SU-DHL-6 (cell line): ENCODE results near the gene ERP27.

ENCODE experiments used
- H2AFZ ChIP-seq: fragments of 200-600 bp; sonication (generic); 2 replicates; pipeline ENCODE4 v1.6.1; 2014; ENCODE audit warnings: low read depth, mild to moderate bottlenecking, moderate library complexity, mixed read lengths, antibody characterized with exemption, low read length; ENCODE audit not compliant: severe bottlenecking
- H3F3A ChIP-seq: fragments of 200-600 bp; shearing (Covaris generic); 2 replicates; pipeline ENCODE4 v1.6.0; 2016; ENCODE audit warnings: antibody characterized with exemption, mild to moderate bottlenecking; ENCODE audit not compliant: insufficient read depth
- H3K27ac ChIP-seq: fragments of 200-600 bp; sonication (generic); 2 replicates; pipeline ENCODE4 v1.5.1; 2016; ENCODE audit warnings: low read depth, mild to moderate bottlenecking, low read length, moderate library complexity, mixed read lengths
- H3K27me3 ChIP-seq: fragments of 200-600 bp; sonication (generic), shearing (Covaris generic); 2 replicates; pipeline ENCODE4 v1.6.0; 2014; ENCODE audit warnings: mild to moderate bottlenecking, low read length
- H3K36me3 ChIP-seq: fragments of 200-600 bp; sonication (generic); 2 replicates; pipeline ENCODE4 v1.6.1; 2014; ENCODE audit warnings: mild to moderate bottlenecking, low read length, mixed read lengths
- H3K4me2 ChIP-seq: fragments of 300-600, 200-600 bp; shearing (Covaris generic), sonication (generic); 2 replicates; pipeline ENCODE4 v1.6.0; 2014; ENCODE audit warnings: low read length, low read depth, mild to moderate bottlenecking; ENCODE audit not compliant: poor library complexity, severe bottlenecking
- H3K4me3 ChIP-seq: fragments of 200-600 bp; sonication (generic); 2 replicates; pipeline ENCODE4 v1.5.1; 2014; ENCODE audit warnings: antibody characterized with exemption, low read length, mild to moderate bottlenecking, mixed read lengths; ENCODE audit not compliant: insufficient read depth, poor library complexity, severe bottlenecking
- H3K79me2 ChIP-seq: fragments of 200-600 bp; sonication (generic); 2 replicates; pipeline ENCODE4 v1.6.1; 2014; ENCODE audit warnings: mild to moderate bottlenecking, low read length, moderate library complexity; ENCODE audit not compliant: insufficient read depth
- H3K9ac ChIP-seq: fragments of 200-600 bp; sonication (generic); 2 replicates; pipeline ENCODE4 v1.7.0; 2014; ENCODE audit warnings: mild to moderate bottlenecking, low read length
- H3K9me2 ChIP-seq: fragments of 200-600 bp; sonication (generic); replicated peaks from 2 replicates; pipeline ENCODE4 v1.6.1; 2014; ENCODE audit warnings: low read length; ENCODE audit not compliant: insufficient read depth
- H3K9me3 ChIP-seq: fragments of 200-600 bp; sonication (generic); 2 replicates; pipeline ENCODE4 v1.6.1; 2014; ENCODE audit warnings: low read length, mixed read lengths; ENCODE audit not compliant: insufficient read depth
- H4K20me1 ChIP-seq: fragments of 200-600 bp; sonication (generic); 2 replicates; pipeline ENCODE4 v1.6.1; 2014; ENCODE audit warnings: low read depth, mild to moderate bottlenecking, antibody characterized with exemption, low read length, moderate library complexity, mixed read lengths
- EZH2phosphoT487 ChIP-seq: fragments of 200-600 bp; sonication (generic), shearing (Covaris generic); conservative IDR thresholded peaks from 2 replicates; pipeline ENCODE4 v1.6.1; 2018; ENCODE audit warnings: mild to moderate bottlenecking, antibody characterized with exemption, low read length, moderate library complexity, mixed read lengths
- TF ChIP-seq, protein P1 (sequence below): fragments of 200-600 bp; sonication (generic); IDR thresholded peaks from one replicate; pipeline ENCODE4 v1.5.1; 2017; ENCODE audit warnings: antibody characterized with exemption, mild to moderate bottlenecking, low read length, moderate library complexity; ENCODE audit not compliant: insufficient read depth, poor library complexity, severe bottlenecking

The ERP27 gene

DNA sequence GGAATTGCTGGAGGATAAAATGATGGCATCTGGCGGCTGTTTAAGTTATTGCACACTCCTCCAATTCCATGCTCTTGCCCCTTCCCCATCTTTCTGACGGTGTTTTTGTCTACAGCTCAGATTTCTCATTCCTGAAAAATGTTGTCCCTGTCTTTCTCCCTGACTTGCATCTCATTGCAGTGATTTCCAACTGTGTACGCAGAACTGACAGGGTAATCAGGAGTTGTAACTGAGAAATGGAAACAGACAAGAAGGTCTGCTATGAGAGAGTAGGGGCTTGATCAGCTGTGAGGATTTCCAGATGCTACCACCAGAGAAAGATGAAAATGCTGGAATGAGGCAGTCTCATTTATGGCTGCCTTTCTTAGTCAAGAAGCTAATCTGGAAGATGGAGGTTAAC lies 1.3 kb downstream of the ERP27 start:
- Histone ChIP-seq H3K9me3 (no peaks in the 10 kb centered on the region), H3K4me3 (no peak overlapping the region), H3F3A (peaks cover 25% of the 10 kb centered on the region), H3K27me3 (no peaks in the 10 kb centered on the region), H2AFZ (no peak overlapping the region), H3K79me2 (no peaks in the 10 kb centered on the region), H3K27ac (no peak overlapping the region), H3K9ac (no peak overlapping the region), H4K20me1 (no peaks in the 10 kb centered on the region), H3K9me2 (no peaks in the 10 kb centered on the region), H3K36me3 (peaks cover 7% of the 10 kb centered on the region), H3K4me2 (no peak overlapping the region)
- no peak for TF ChIP-seq EZH2phosphoT487
- TF ChIP-seq, protein P1, sequence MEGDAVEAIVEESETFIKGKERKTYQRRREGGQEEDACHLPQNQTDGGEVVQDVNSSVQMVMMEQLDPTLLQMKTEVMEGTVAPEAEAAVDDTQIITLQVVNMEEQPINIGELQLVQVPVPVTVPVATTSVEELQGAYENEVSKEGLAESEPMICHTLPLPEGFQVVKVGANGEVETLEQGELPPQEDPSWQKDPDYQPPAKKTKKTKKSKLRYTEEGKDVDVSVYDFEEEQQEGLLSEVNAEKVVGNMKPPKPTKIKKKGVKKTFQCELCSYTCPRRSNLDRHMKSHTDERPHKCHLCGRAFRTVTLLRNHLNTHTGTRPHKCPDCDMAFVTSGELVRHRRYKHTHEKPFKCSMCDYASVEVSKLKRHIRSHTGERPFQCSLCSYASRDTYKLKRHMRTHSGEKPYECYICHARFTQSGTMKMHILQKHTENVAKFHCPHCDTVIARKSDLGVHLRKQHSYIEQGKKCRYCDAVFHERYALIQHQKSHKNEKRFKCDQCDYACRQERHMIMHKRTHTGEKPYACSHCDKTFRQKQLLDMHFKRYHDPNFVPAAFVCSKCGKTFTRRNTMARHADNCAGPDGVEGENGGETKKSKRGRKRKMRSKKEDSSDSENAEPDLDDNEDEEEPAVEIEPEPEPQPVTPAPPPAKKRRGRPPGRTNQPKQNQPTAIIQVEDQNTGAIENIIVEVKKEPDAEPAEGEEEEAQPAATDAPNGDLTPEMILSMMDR = no peak

DNA sequence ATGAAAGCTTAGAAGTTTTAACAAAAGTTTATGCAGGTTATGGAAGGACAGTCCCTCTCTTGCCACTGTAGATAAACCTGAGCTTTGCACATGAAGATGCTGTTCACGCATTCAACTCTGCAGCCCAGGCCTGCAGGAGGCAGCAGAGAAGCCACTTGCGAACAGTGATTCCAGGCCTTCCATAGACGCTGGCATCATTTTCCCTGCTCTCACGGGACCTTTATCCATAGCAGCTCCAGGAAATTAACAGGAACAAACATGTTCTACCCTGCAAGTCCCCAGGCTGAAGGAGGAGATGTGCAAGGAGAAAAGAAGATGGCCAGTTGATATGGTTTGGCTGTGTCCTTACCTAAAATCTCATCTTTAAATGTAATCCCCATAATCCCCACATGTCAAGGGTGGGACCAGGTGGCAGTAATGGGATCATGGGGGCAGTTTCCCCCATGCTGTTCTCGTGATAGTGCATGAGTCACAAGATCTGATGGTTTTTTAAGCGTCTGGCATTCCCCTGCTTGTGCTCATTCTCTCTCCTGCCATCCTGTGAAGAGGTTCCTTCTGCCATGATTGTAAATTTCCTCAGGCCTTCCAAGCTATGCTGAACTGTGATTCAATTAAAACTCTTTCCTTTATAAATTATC lies 2.0 kb downstream of the ERP27 start:
- H3K27ac ChIP-seq = no peak overlapping the region
- H2AFZ ChIP-seq = no peak overlapping the region
- no peak overlapping the region for H3K9ac ChIP-seq
- H3F3A ChIP-seq = peaks cover 18% of the 10 kb centered on the region
- no peak overlapping the region for H3K4me2 ChIP-seq
- H3K27me3 ChIP-seq = no peaks in the 10 kb centered on the region
- H3K9me2 ChIP-seq = no peaks in the 10 kb centered on the region
- no peak overlapping the region for H3K4me3 ChIP-seq
- H3K36me3 ChIP-seq = peaks cover 3% of the 10 kb centered on the region
- no peaks in the 10 kb centered on the region for H3K79me2 ChIP-seq
- no peaks in the 10 kb centered on the region for H4K20me1 ChIP-seq
- H3K9me3 ChIP-seq = no peaks in the 10 kb centered on the region
- no peak for TF ChIP-seq EZH2phosphoT487
- TF ChIP-seq, protein P1 = peak; percentile 29

DNA sequence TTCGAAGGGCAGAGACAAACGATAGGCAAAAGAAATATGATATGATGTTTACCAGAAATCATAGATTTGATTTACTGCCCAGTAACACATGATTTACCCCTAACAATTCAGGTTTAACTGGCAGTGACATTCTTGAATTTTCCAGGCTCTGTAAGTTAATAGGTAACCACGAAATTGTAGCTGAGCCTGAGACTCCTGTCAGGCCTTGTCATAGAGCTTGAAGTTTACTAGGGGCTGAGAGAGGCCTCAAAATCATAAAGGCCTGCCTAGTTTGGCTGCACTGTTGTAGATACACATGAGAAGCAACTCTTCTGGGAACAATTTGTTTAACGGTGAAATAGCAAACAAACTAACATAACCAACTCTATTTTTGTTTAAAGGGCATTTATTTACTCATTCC lies 3.3 kb downstream of the ERP27 start:
- Histone ChIP-seq H3K9ac (no peak overlapping the region), H3K27ac (no peak overlapping the region), H3K36me3 (no peaks in the 10 kb centered on the region; the same call in 1 of the 2 replicates), H3K27me3 (no peaks in the 10 kb centered on the region), H3F3A (peaks cover 5% of the 10 kb centered on the region), H3K4me2 (no peak overlapping the region), H2AFZ (no peak overlapping the region), H3K9me3 (no peaks in the 10 kb centered on the region), H4K20me1 (no peaks in the 10 kb centered on the region), H3K79me2 (no peaks in the 10 kb centered on the region), H3K4me3 (no peak overlapping the region), H3K9me2 (no peaks in the 10 kb centered on the region)
- no peak for TF ChIP-seq EZH2phosphoT487
- TF ChIP-seq, protein P1 = no peak
